Prostate gland (tissue), 2 donors: ENCODE data around the gene MRPS9.

Experiments used
- CTCF ChIP-seq, 4 experiments: fragments of 200-600 bp in 2 of 4; fragments of 450-650 bp in 2 of 4; sonication (generic) in 2 of 4; IDR thresholded peaks; 1 replicate in 3 of 4; 2 replicates in 1 of 4; pipeline ENCODE4 v1.5.1; 2016 to 2019; ENCODE audit warnings: antibody characterized with exemption in 4 of 4, mild to moderate bottlenecking in 2 of 4, moderate library complexity in 2 of 4
- POLR2A ChIP-seq: fragments of 450-650 bp; IDR thresholded peaks from one replicate; pipeline ENCODE4 v1.6.1; 2016; ENCODE audit warnings: antibody characterized with exemption, mild to moderate bottlenecking

GRCh38 chr2:105085525-105085924 lies 47.7 kb downstream of the MRPS9 start:
- no peak for TF ChIP-seq CTCF (IDR thresholded peaks at IDR 0.05)
- no peak for TF ChIP-seq POLR2A
